Fibroblast of upper back skin (primary cell): ENCODE measurements around the gene TAGAP.
"Not testable (repeated sequence)": the region's sequence is repeated elsewhere in the genome, so short reads cannot be mapped to it uniquely, and the experiment has no call there.

Experiments used
- DNase-seq: peaks from one replicate; pipeline ENCODE4 v3.0.0-alpha.2; 2013

Gene TAGAP

DNA sequence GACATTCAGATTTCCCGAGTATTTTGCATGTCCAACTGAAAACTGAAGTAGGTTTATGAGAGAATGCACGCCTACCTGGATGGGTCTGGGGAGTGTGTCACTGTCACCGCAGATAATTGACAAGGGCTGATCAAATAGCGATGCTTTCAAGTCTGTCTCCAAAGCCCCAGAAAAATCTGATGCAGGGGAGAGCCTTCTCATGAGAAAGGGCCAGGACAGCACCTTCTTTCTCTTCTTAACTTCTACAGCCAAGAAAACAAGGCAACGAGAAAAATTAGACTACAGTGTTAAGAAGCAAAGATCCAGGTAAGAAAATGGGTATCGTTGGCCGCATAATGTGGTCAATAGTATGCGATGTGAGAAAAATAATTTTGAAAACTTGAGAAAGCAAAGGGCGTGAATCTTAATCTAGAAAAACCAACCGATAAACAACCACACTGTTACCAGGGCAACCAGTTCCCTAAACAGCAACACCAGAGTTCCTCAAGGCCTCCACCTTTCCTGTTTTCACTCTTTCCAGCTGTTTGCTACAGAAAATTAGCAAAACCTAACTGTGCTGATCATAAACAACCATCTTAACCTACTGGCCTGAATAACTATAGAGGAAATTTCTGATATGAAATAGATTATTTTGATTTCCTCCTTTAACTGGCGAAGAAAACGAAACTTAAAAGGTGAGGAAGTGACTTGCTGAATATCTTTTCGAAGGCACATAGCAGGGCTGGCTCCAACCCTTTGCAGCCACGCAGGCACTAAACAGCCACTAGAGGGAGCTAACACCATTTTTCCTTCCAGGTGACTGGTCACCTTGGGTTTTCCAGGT, 2.6 kb downstream of the TAGAP start:
- peak; percentile 54 for DNase-seq

DNA sequence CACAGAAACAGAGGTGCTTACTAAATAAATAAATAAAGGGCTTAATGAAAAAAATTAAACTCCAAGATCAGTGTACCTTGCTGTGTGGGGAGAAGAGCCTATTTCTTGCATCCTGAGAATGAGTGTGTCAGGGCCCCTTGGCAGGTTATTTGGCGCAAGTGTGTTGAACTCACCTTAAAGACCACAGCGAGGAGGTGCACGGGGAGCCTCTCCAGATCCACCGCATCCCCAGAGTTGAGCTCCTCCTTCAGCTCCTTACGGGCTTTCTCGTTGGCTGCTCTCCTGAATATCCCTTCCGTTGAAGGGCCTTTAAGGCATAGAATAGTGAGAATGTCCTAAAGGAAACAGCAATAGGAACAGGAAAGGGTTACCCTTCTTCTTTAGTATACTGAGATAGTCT, 3.6 kb downstream of the TAGAP start:
- DNase-seq, result no peak

DNA sequence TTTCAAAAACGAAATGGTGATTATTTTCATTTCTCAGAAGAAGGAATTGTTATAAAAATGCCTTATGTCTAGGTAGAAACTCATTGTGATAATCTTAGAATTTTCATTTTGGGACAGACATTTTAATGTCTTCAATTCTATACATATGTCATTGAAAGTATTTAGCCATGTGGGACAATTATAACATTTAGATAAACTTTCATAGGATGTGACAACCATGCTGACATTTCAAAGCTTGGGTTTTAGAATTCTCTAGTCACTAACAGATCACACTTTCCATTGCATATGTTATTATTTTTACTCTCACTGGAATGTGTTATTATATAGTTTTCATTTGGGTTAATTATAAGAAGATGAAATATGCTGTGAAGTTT, 4.9 kb downstream of the TAGAP start:
- DNase-seq, result no peak

DNA sequence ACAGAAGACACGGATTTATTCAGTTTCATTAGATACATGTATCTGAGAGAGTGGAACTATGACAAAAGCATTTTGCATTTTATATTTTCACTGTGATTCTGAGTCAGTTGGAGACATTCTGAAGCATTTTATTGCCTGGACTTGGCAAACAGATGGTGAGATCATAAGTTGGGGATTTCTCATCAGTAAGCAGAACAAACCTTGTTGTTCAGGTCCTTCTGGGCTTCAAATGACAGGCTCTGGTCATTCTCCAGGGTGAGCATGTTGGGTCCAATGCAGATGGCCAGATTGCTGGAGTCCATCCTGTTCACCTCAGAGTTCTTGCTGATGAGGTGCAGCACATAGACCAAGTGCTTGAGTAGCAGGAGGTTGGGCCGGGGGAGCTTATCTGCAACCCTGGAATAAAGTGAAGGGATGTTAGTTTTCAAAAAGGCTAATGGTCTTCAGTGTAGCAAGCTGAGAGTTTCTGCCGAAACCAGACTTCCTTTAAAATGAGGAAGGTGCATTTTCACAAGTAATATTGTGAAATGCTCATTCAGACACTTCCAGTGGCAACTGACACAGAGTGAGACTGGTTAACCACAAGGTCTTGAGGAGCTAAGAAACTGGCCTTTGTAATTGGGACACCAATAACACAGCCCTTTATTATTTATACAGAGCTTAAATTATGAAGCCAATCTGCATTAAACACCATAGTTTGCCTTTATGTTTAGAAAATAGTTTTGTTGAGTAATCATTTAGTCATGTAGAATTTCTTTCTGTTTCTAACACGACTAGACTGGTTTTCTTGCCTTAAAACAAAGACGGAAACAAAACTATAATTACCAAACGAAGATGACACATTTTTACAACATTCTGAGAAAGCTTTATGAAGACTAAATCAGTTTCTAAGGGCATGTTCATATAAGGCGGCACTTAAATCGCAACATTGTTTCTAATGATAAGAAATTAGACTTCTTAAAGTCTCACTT, 5.6 kb downstream of the TAGAP start:
- DNase-seq, result peak; percentile 39

DNA sequence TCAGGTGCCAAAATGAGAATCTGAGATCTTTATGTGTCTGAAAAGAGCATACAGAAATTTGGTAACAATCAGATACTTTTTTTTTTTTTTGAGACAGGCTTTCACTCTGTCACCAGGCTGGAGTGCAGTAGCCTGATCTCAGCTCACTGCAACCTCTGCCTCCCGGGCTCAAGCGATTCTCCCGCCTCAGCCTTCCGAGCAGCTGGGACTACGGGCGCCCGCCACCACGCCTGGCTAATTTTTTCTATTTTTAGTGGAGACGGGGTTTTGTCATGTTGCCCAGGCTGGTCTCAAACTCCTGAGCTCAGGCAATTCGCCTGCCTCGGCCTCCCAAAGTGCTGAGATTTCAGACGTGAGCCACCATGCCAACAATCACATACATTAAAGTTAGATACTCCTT, 6.5 kb downstream of the TAGAP start:
- DNase-seq, result not testable (repeated sequence)

DNA sequence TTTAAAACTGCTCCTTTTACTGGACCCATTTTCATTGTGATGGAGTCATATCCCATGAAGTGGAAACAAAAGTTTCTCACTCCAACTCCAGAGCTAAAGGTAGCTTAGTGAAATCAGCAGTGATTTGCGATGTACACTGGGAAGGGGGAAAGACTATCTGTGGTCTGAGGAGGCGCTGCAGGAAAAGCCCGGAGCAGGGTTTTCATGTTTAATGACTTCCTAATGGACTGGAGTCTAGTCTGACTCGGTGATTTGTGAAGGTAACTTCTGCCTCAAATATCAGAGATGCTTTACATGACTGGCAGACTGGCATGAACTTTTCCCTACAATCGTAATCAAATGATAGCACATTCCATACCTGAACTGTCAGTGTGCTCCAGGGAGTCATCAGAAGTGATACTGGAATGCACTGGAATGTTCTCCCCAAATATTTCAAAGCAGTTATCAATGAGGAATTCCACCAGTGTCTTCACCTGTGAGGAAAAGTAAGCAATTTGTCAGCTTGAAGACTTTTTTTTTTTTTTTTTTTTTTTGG, 7.0 kb downstream of the TAGAP start:
- no peak for DNase-seq

DNA sequence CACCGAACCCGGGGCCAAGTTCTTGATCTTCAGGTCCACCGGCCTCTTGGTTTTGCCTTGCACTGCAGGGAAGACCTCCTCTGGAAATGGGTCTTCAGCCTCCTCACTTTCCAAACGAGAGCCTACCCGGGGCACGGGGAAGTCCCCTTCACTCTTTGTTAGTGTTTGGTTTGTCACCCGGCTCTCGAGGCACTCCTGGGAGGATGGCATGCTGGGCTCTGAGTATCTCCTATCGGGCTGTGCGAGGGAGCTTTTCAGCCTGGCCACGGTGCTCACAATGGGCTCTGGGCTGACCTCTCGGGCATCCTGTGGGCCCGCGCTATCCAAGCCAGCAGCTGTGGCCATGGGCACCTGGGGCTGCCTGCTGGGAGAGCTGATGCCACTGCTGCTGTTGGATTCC, 8.1 kb downstream of the TAGAP start:
- no peak for DNase-seq

DNA sequence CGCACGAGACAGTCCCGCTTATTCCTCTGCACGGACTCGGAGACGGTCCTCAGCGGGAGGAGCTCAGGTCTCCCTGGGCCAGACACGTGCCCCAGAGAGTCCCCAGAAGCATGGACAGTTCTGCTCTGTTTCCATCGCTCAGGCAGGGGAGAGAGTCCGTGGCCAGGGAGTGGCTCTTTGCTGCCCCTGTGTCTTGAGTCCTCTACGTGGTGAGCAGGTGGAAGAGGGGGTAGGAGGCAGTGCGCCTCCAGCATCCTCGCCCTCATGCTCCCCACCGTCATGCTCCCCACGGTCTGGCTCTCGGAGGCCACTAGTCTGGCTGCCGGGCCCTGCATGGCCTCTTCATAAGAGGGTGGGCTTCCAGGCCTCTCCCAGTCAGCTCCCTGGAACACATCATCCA, 8.9 kb downstream of the TAGAP start:
- DNase-seq, result no peak

DNA sequence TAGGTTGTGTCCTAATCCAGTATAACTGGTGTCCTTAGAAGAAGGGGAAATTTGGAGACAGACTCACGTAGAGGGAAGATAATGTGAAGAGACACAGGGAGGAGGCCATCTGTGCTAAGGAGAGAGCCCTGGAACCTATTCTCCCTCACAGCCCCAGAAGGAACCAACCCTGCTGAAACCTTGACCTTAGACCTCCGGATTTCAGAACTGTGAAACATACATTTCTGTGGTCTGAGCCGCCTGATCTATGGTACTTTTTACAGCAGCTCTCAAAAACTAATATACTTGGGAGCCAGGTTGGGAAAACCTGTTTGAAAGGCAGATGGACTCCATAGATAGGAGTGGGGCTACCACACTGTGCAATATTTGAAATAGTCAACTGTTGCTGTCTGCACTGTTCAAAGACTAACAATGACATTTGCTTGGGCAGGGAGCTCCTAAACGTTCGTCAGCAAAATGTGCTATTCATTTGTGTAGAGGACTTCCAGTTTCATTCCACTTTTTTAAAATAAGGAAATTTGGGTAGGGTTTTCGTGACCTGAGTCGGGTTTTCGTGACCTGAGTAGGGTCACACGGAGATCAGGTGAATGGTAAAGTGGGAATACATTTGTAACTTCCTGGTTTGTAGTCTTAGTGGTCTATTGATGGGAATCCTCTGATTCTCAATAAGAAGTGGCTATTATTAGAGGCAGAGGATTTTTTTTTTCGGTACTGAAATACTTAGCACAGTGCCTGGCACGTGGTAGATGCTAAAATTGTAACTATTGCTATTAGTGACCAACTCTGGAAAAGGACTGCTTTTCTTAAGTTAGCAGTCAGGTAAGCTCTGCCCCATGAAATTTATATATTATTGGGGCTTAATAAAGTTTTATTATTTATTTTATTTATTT, 11.4 kb downstream of the TAGAP start:
- no peak for DNase-seq

DNA sequence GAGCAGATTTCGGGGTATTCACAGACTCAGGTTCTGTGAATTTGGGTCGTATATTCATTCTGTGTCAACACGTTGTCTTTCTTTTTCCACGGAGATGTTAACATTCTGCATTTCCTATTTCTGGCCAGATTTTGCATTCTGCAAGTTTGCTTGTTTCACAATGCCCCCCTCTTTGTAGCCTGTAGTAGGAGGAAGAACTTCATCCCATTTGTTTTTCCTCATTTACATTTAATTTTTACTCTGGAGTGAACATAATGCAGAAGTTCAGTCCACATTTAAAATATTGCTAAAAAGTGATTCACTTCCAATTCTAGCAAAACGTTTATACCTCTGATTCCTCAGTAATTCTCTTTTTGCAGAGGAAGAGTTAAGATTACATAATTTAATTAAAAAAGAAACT, 12.9 kb downstream of the TAGAP start:
- no peak for DNase-seq

DNA sequence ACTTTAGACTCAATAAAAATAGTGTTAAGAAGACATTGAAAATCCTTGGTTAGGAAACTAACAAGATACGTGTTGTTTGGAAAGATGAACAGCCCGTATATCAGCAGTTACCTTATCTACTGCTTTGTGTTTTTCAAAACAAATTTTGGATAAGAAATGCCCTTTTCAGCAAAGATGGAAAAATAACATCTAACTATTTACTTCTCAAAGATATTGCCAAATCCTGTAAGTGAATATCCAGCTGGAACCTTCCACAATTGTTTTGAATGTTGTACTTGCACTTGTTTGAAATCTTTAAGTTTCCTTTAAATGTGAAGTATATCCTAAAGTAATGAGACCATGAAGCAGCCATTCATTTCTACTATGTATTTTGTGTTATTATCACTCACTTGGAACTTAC, 14.6 kb downstream of the TAGAP start:
- no peak for DNase-seq

DNA sequence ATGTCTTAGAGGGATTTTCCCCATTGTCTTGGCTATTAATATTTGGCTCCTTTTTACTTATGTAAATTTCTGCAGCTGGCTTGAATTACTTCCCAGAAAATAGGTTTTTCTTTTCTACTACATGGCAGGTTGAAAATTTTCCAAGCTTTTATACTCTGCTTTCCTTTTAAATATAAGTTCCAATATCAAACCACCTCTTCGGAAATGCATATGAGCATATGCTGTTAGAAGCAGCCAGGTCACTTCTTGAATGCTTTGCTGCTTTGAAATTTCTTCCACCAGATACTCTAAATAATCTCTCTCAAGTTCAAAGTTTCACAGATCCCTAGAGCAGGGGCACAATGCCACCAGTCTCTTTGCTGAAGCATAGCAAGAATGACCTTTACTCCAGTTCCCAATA, 19.6 kb downstream of the TAGAP start:
- not testable (repeated sequence) for DNase-seq

DNA sequence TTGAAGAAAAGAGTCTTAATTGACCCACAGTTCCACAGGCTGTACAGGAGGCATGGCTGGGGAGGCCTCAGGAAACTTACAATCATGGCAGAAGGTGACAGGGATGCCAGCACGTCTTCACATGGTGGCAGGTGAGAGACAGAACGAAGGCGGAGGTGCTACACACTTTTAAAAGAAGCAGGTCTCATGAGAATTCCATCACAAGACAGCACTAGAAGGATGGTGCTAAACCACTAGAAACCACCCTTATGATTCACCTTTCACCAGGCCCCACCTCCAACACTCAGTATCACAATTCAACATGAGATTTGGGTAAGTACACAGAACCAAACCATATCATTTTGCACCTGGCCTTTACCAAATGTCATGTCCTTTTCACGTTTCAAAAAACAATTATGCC, 20.9 kb downstream of the TAGAP start:
- no peak for DNase-seq

DNA sequence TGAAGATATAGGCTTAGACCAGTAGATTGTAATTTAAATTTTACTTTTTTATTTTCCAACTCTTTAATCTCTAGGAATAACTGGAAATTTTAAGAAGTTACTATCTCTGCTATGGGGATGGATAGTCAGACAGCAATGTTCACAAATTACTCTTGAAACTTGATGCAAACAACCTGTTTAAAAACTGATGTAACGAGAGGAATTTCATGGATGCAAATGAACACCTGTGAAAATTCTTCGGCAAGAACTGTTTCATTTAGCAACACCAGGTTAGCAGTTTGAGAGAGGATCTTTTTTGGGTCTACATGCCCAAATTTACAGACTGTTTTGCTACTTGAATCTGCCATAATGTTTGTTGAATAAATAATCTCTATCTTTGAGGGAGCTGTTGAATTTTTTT, 24.8 kb downstream of the TAGAP start:
- DNase-seq, result no peak

DNA sequence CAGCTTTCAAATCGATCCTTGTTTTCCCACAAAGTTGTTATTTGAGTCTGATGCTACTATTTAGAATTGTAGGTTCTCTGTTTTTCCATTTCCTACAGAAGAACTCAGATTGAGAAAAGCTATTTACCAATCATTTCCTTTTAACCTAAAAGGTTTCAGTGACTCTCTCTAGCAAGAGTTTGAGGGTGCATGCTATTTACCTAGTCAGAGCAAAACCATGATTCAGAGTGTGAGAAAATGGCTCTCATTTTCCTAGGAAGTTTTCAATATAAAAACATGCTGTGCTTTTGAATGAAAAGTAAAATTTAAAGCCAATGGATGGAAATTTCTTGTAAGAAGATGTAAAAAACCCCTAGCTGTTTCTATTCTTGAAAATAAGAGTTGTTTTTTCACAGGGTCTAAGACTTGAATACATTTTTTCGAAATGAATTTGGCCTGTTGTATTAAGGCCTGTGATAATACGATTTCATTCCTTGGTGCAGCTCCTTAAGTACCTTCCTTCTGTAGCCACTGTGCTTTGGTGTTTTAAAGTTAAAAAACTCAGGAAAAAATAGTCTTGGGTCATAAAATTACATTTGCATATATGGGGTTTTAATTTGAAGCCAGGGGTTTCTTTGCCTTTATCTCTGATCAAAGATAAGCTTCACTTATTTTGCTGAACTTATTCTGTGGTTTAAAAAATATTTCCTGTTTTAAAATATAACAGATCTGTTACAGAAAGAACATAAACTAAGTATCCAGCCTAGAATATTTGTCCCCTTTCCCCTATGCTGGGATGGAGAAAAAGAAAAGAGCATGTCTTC, 26.8 kb downstream of the TAGAP start:
- no peak for DNase-seq

DNA sequence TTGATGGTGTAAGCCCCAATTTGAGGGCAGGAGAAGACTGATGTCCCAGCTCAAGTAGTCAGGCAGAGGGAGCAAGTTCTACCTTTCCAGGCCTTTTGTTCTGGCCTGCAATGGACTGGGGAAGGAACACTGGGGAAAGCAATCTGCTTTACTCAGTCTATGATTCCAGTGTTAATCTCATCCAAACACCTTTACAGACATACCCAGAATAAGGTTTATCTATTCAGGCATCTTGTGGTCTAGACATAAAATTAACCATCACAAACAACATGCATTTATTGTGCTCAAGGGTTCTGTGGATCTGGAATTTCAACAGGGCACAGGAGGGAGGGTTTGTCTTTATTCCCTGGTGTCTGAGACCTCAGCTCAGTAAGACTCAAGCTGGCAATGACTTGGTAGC, 30.4 kb downstream of the TAGAP start:
- DNase-seq, result no peak

DNA sequence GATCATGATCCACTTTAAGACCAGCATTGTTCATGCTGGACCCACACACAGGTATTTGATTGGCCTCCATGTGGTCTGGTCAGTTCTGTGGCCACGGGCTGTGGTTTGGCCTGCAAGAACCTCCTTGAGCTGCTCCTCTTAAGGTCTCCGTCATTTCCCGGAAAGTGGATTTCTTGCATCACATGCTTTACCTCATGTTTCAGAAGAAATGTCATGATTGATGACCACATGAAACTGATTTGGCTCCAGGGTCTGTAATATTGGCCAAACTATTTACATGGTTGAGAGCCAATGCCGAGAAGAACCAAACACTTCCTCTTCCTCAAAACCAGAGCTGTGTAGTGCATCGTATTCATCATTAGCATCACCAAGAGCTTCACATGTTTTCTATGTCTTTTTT, 31.6 kb downstream of the TAGAP start:
- DNase-seq, result peak; percentile 78

DNA sequence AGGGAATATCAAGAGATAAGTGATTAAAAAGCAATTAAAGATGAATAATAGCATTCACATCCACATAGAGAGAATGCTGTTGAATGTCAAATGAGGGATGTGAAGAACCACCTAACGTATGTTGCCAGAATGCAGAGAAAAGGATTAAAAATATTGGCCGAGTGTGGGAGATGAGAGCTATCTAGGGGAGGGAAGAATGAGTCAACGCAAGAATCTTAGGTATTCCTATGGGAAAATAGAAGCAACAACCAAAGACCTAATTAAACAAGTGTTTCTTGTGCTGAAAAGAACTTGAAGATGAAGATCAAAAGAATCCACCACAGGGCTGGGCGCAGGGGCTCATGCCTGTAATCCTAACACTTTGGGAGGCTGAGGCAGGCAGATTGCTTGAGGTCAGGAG, 32.6 kb downstream of the TAGAP start:
- peak; percentile 39 for DNase-seq

DNA sequence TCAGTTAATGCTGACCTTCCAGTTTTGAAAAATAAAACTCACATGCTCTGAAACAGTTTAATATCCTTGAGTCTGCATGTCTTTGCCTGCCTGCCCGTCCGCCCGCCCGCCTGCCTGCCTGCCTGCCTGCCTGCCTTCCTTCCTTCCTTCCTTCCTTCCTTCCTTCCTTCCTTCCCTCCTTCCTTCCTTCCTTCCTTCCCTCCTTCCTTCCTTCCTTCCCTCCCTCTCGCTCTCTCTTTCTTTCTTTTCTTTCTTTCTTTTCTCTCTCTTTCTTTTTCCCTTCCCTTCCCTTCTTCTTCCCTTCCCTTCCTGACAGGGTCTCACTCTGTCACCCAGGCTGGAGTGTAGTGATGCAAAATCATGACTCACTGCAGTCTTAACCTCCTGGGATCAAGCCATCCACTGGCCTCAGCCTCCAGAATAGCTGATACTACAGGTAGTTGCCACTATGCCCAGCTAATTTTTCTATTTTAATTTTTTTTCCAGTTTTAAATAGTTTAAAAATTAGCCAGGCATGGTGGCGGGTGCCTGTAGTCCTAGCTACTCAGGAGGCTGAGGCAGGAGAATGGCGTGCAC, 34.7 kb downstream of the TAGAP start:
- not testable (repeated sequence) for DNase-seq

DNA sequence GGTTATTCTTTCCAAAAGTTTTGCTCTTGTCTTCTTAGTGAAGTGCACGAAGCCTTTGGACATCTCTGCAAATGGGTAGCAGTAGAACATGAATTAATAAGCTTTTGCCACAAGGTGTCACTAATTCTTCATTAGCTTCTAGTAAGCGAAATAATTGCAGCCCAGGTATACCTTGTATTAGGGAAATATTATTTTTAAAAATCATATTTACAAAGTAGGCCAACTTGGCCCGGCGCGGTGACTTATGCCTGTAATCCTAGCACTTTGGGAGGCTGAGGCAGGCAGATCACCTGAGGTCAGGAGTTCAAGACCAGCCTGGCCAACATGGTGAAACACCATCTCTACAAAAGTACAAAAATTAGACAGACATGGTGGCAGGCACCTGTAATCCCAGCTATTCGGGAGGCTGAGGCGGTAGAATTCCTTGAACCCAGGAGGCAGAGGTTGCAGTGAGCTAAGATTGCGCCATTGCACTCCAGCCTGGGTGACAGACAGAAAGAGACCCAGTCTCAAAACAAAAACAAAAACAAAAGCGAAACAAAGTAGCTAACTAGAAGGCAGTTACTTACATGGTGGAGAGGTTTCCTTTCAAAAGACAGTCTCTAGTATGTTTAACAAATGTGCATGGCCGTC, 36.0 kb downstream of the TAGAP start:
- peak; percentile 28 for DNase-seq

DNA sequence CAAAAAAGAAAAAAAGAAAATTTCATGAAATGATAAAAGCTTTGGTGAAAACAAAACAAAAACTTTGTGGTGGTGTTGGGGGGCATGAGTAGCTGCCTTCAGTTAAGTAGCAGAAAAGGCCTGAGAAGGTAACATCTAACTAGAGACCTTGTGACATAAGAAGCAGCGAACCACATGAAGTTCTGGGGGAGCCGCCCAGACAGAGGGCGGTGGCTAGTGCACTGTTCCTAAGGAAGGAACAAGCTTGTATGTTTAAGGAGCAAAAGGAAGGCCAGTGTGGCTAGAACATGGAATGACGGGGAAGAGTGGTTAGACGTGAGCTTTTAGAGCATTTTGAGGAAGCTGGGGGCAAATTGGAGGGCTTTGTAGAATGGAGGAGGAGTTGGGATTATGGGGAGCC, 37.3 kb downstream of the TAGAP start:
- no peak for DNase-seq
